GM12878 (cell line): ENCODE measurements around the gene INTS7.

Experiments used
- JUNB ChIP-seq: IDR thresholded peaks from 2 replicates; pipeline ENCODE4 v1.6.1; 2016; ENCODE audit warnings: antibody characterized with exemption, mild to moderate bottlenecking
- RAD21 ChIP-seq: IDR thresholded peaks from 2 replicates; pipeline ENCODE4 v1.6.1; 2011; ENCODE audit warnings: mild to moderate bottlenecking, low read depth, low read length, moderate library complexity; ENCODE audit not compliant: insufficient read depth
- TF ChIP-seq, protein P1 (sequence below), 3 experiments: IDR thresholded peaks in 2 of 3; conservative IDR thresholded peaks in 1 of 3; 2 replicates each; pipeline ENCODE4 v1.5.1; 2011; ENCODE audit warnings: low read depth in 3 of 3, low read length in 3 of 3, mild to moderate bottlenecking in 3 of 3, control low read depth in 2 of 3, moderate library complexity in 2 of 3, inconsistent platforms in 1 of 3, mixed read lengths in 1 of 3; ENCODE audit not compliant: control insufficient read depth in 2 of 3, insufficient read depth in 1 of 3; ENCODE audit errors: extremely low read depth in 1 of 3

DNA sequence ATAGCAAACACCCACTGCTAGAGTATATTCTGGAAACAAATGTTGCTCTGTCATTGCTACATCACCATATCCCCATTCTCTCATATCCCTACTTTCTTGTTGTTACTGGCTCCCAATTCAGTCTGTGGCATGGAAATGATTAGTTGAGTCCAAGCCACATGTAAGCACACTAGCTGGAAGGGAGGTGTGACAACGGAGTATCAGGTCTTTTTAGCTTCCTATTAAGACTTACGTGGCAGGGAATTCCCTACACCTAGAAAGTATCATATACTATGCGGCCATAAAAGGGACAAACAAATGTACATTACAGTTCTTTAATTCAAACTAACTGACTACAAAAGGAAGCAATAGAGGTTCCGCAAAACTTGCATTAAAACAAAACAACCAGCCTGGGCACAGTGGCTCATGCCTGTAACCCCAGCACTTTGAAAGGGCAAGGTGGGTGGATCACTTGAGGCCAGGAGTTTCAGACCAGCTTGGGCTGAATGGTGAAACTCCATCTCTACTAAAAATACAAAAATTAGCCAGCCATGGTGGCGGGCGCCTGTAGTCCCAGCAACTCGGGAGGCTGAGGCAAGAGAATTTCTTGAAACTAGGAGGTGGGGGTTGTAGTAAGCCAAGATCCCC is 48.6 kb downstream of the INTS7 start:
- TF ChIP-seq JUNB: no peak
- TF ChIP-seq, protein P1, sequence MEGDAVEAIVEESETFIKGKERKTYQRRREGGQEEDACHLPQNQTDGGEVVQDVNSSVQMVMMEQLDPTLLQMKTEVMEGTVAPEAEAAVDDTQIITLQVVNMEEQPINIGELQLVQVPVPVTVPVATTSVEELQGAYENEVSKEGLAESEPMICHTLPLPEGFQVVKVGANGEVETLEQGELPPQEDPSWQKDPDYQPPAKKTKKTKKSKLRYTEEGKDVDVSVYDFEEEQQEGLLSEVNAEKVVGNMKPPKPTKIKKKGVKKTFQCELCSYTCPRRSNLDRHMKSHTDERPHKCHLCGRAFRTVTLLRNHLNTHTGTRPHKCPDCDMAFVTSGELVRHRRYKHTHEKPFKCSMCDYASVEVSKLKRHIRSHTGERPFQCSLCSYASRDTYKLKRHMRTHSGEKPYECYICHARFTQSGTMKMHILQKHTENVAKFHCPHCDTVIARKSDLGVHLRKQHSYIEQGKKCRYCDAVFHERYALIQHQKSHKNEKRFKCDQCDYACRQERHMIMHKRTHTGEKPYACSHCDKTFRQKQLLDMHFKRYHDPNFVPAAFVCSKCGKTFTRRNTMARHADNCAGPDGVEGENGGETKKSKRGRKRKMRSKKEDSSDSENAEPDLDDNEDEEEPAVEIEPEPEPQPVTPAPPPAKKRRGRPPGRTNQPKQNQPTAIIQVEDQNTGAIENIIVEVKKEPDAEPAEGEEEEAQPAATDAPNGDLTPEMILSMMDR (IDR thresholded peaks at IDR 0.05 in 2 of 3, conservative IDR thresholded peaks at IDR 0.05 in 1 of 3; ENCODE audit: control insufficient read depth in 2 of 3, extremely low read depth in 1 of 3, insufficient read depth in 1 of 3, low read depth in 3 of 3, low read length in 3 of 3): no peak
- TF ChIP-seq RAD21: no peak
